Measurements from ENCODE around the gene ASS1.

ASS1 gene

GRCh38 chr9:130477564-130477963 is 32.8 kb downstream of the ASS1 start:
- Histone ChIP-seq H3K36me3 (ENCODE audit: control insufficient read depth, insufficient read depth, low read length) (peaks cover 4% of the 10 kb centered on the region), H3K4me3 (ENCODE audit: low read length) (no peak overlapping the region), H3K4me1 (ENCODE audit: control insufficient read depth, insufficient read depth, low read length) (no peaks in the 10 kb centered on the region), H3K27ac (ENCODE audit: low read depth, low read length) (no peak overlapping the region), H3K9ac (ENCODE audit: low read length) (no peak overlapping the region), H3K27me3 (ENCODE audit: control insufficient read depth, insufficient read depth, low read length) (no peaks in the 10 kb centered on the region)

GRCh38 chr9:130478152-130478551 is 33.4 kb downstream of the ASS1 start:
- H3K36me3 ChIP-seq (ENCODE audit: control insufficient read depth, insufficient read depth, low read length), result peaks cover 4% of the 10 kb centered on the region
- no peak overlapping the region for H3K4me3 ChIP-seq (ENCODE audit: low read length)
- H3K27me3 ChIP-seq (ENCODE audit: control insufficient read depth, insufficient read depth, low read length), result no peaks in the 10 kb centered on the region
- no peaks in the 10 kb centered on the region for H3K4me1 ChIP-seq (ENCODE audit: control insufficient read depth, insufficient read depth, low read length)
- H3K27ac ChIP-seq (ENCODE audit: low read depth, low read length), result no peak overlapping the region
- no peak overlapping the region for H3K9ac ChIP-seq (ENCODE audit: low read length)

GRCh38 chr9:130478736-130479575 is 34.2 kb downstream of the ASS1 start:
- H3K4me3 ChIP-seq (ENCODE audit: low read length), result no peak overlapping the region
- H3K27me3 ChIP-seq (ENCODE audit: control insufficient read depth, insufficient read depth, low read length), result no peaks in the 10 kb centered on the region
- H3K4me1 ChIP-seq (ENCODE audit: control insufficient read depth, insufficient read depth, low read length), result no peaks in the 10 kb centered on the region
- H3K36me3 ChIP-seq (ENCODE audit: control insufficient read depth, insufficient read depth, low read length), result peaks cover 4% of the 10 kb centered on the region
- no peak overlapping the region for H3K9ac ChIP-seq (ENCODE audit: low read length)
- H3K27ac ChIP-seq (ENCODE audit: low read depth, low read length), result no peak overlapping the region

- H3K27me3 ChIP-seq (ENCODE audit: control insufficient read depth, insufficient read depth, low read length), result no peaks in the 10 kb centered on the region
- H3K4me3 ChIP-seq (ENCODE audit: low read length), result no peak overlapping the region
- H3K4me1 ChIP-seq (ENCODE audit: control insufficient read depth, insufficient read depth, low read length), result no peaks in the 10 kb centered on the region
- H3K27ac ChIP-seq (ENCODE audit: low read depth, low read length), result no peak overlapping the region
- H3K9ac ChIP-seq (ENCODE audit: low read length), result no peak overlapping the region
- peaks cover 4% of the 10 kb centered on the region for H3K36me3 ChIP-seq (ENCODE audit: control insufficient read depth, insufficient read depth, low read length)
Observed at GRCh38 chr9:130479587-130479986, 34.8 kb downstream of the ASS1 start.

- Histone ChIP-seq H3K27me3 (ENCODE audit: control insufficient read depth, insufficient read depth, low read length) (no peaks in the 10 kb centered on the region), H3K36me3 (ENCODE audit: control insufficient read depth, insufficient read depth, low read length) (peaks cover 4% of the 10 kb centered on the region), H3K4me3 (ENCODE audit: low read length) (no peak overlapping the region), H3K9ac (ENCODE audit: low read length) (no peak overlapping the region), H3K4me1 (ENCODE audit: control insufficient read depth, insufficient read depth, low read length) (no peaks in the 10 kb centered on the region), H3K27ac (ENCODE audit: low read depth, low read length) (no peak overlapping the region)
Observed at GRCh38 chr9:130480673-130481072, 35.9 kb downstream of the ASS1 start.

GRCh38 chr9:130482463-130482862 is 37.7 kb downstream of the ASS1 start:
- H3K27me3 ChIP-seq (ENCODE audit: control insufficient read depth, insufficient read depth, low read length), result no peaks in the 10 kb centered on the region
- no peak overlapping the region for H3K4me3 ChIP-seq (ENCODE audit: low read length)
- no peak overlapping the region for H3K9ac ChIP-seq (ENCODE audit: low read length)
- no peak overlapping the region for H3K27ac ChIP-seq (ENCODE audit: low read depth, low read length)
- H3K36me3 ChIP-seq (ENCODE audit: control insufficient read depth, insufficient read depth, low read length), result peaks cover 4% of the 10 kb centered on the region
- no peaks in the 10 kb centered on the region for H3K4me1 ChIP-seq (ENCODE audit: control insufficient read depth, insufficient read depth, low read length)

- Histone ChIP-seq H3K27me3 (ENCODE audit: control insufficient read depth, insufficient read depth, low read length) (no peaks in the 10 kb centered on the region), H3K27ac (ENCODE audit: low read depth, low read length) (no peak overlapping the region), H3K4me1 (ENCODE audit: control insufficient read depth, insufficient read depth, low read length) (no peaks in the 10 kb centered on the region), H3K9ac (ENCODE audit: low read length) (no peak overlapping the region), H3K36me3 (ENCODE audit: control insufficient read depth, insufficient read depth, low read length) (peaks cover 4% of the 10 kb centered on the region), H3K4me3 (ENCODE audit: low read length) (no peak overlapping the region)
Observed at GRCh38 chr9:130483371-130483971, 38.7 kb downstream of the ASS1 start.

- H3K4me1 ChIP-seq (ENCODE audit: control insufficient read depth, insufficient read depth, low read length), result no peaks in the 10 kb centered on the region
- H3K9ac ChIP-seq (ENCODE audit: low read length), result no peak overlapping the region
- no peak overlapping the region for H3K27ac ChIP-seq (ENCODE audit: low read depth, low read length)
- no peak overlapping the region for H3K4me3 ChIP-seq (ENCODE audit: low read length)
- H3K27me3 ChIP-seq (ENCODE audit: control insufficient read depth, insufficient read depth, low read length), result no peaks in the 10 kb centered on the region
- peaks cover 4% of the 10 kb centered on the region for H3K36me3 ChIP-seq (ENCODE audit: control insufficient read depth, insufficient read depth, low read length)
Observed at GRCh38 chr9:130484362-130485072, 39.8 kb downstream of the ASS1 start.

GRCh38 chr9:130486103-130486502 is 41.3 kb downstream of the ASS1 start:
- Histone ChIP-seq H3K4me1 (ENCODE audit: control insufficient read depth, insufficient read depth, low read length) (no peaks in the 10 kb centered on the region), H3K36me3 (ENCODE audit: control insufficient read depth, insufficient read depth, low read length) (no peaks in the 10 kb centered on the region), H3K9ac (ENCODE audit: low read length) (no peak overlapping the region), H3K27me3 (ENCODE audit: control insufficient read depth, insufficient read depth, low read length) (no peaks in the 10 kb centered on the region), H3K4me3 (ENCODE audit: low read length) (no peak overlapping the region), H3K27ac (ENCODE audit: low read depth, low read length) (no peak overlapping the region)

- Histone ChIP-seq H3K27me3 (ENCODE audit: control insufficient read depth, insufficient read depth, low read length) (no peaks in the 10 kb centered on the region), H3K27ac (ENCODE audit: low read depth, low read length) (no peak overlapping the region), H3K36me3 (ENCODE audit: control insufficient read depth, insufficient read depth, low read length) (no peaks in the 10 kb centered on the region), H3K4me1 (ENCODE audit: control insufficient read depth, insufficient read depth, low read length) (no peaks in the 10 kb centered on the region), H3K4me3 (ENCODE audit: low read length) (no peak overlapping the region), H3K9ac (ENCODE audit: low read length) (no peak overlapping the region)
Observed at GRCh38 chr9:130487500-130487899, 42.7 kb downstream of the ASS1 start.

GRCh38 chr9:130488621-130489330 is 44.0 kb downstream of the ASS1 start:
- H3K27me3 ChIP-seq (ENCODE audit: control insufficient read depth, insufficient read depth, low read length), result no peaks in the 10 kb centered on the region
- H3K36me3 ChIP-seq (ENCODE audit: control insufficient read depth, insufficient read depth, low read length), result no peaks in the 10 kb centered on the region
- H3K4me3 ChIP-seq (ENCODE audit: low read length), result no peak overlapping the region
- H3K27ac ChIP-seq (ENCODE audit: low read depth, low read length), result no peak overlapping the region
- no peak overlapping the region for H3K9ac ChIP-seq (ENCODE audit: low read length)
- no peaks in the 10 kb centered on the region for H3K4me1 ChIP-seq (ENCODE audit: control insufficient read depth, insufficient read depth, low read length)

GRCh38 chr9:130490981-130491380 is 46.2 kb downstream of the ASS1 start:
- Histone ChIP-seq H3K4me3 (ENCODE audit: low read length) (no peak overlapping the region), H3K9ac (ENCODE audit: low read length) (no peak overlapping the region), H3K27ac (ENCODE audit: low read depth, low read length) (no peak overlapping the region), H3K27me3 (ENCODE audit: control insufficient read depth, insufficient read depth, low read length) (no peaks in the 10 kb centered on the region), H3K36me3 (ENCODE audit: control insufficient read depth, insufficient read depth, low read length) (no peaks in the 10 kb centered on the region), H3K4me1 (ENCODE audit: control insufficient read depth, insufficient read depth, low read length) (no peaks in the 10 kb centered on the region)
